OCI-LY1 (cell line): ENCODE results near the gene TRABD2B.

Source experiments
- H2AFZ ChIP-seq: fragments of 200-600 bp; sonication (generic), shearing (Covaris generic); 2 replicates; pipeline ENCODE4 v1.6.0; 2014; ENCODE audit warnings: antibody characterized with exemption, mild to moderate bottlenecking, low read length
- H3F3A ChIP-seq: fragments of 200-600 bp; sonication (generic), shearing (Covaris generic); 2 replicates; pipeline ENCODE4 v1.6.0; 2014; ENCODE audit warnings: mild to moderate bottlenecking, antibody characterized with exemption, low read length, moderate library complexity; ENCODE audit not compliant: insufficient read depth
- H3K27ac ChIP-seq: fragments of 200-600 bp; sonication (generic); 2 replicates; pipeline ENCODE4 v1.5.1; 2014; ENCODE audit warnings: low read length, mixed run types, mild to moderate bottlenecking, low read depth; ENCODE audit not compliant: poor library complexity, severe bottlenecking
- H3K27me3 ChIP-seq: fragments of 200-600 bp; sonication (generic); 2 replicates; pipeline ENCODE4 v1.6.0; 2014; ENCODE audit warnings: antibody characterized with exemption, mild to moderate bottlenecking, low read length, moderate library complexity; ENCODE audit not compliant: insufficient read depth
- H3K36me3 ChIP-seq: fragments of 200-600 bp; sonication (generic); 2 replicates; pipeline ENCODE4 v1.6.1; 2014; ENCODE audit warnings: mild to moderate bottlenecking, antibody characterized with exemption, low read length, moderate library complexity, mixed read lengths; ENCODE audit not compliant: insufficient read depth
- H3K4me1 ChIP-seq: fragments of 200-600 bp; sonication (generic); 2 replicates; pipeline ENCODE4 v1.5.1; 2014; ENCODE audit warnings: mild to moderate bottlenecking, low read length, moderate library complexity; ENCODE audit not compliant: insufficient read depth, severe bottlenecking
- H3K4me2 ChIP-seq: fragments of 200-600 bp; sonication (generic), shearing (Covaris generic); 2 replicates; pipeline ENCODE4 v1.6.1; 2014; ENCODE audit warnings: low read length
- H3K4me3 ChIP-seq: fragments of 200-600 bp; sonication (generic); 2 replicates; pipeline ENCODE4 v1.5.1; 2014; ENCODE audit warnings: low read length, low read depth, mild to moderate bottlenecking, mixed read lengths; ENCODE audit not compliant: poor library complexity, severe bottlenecking
- H3K79me2 ChIP-seq: fragments of 200-600 bp; shearing (Covaris generic); 2 replicates; pipeline ENCODE4 v1.6.1; 2016; ENCODE audit warnings: mixed run types, low read length, mixed read lengths; ENCODE audit not compliant: insufficient read depth
- H3K9ac ChIP-seq: fragments of 200-600 bp; sonication (generic), shearing (Covaris generic); 2 replicates; pipeline ENCODE4 v1.6.1; 2014; ENCODE audit warnings: mild to moderate bottlenecking, low read length, mixed read lengths
- H3K9me2 ChIP-seq: fragments of 200-600 bp; sonication (generic), shearing (Covaris generic); 2 replicates; pipeline ENCODE4 v1.6.1; 2014; ENCODE audit warnings: low read depth, mild to moderate bottlenecking, low read length, mixed read lengths
- H3K9me3 ChIP-seq: fragments of 200-600 bp; shearing (Covaris generic); 2 replicates; pipeline ENCODE4 v1.6.1; 2014; ENCODE audit warnings: low read length, mixed read lengths
- H4K20me1 ChIP-seq: fragments of 200-600 bp; sonication (generic), shearing (Covaris generic); 2 replicates; pipeline ENCODE4 v1.6.0; 2016; ENCODE audit warnings: mild to moderate bottlenecking, low read length; ENCODE audit not compliant: insufficient read depth
- CTCF ChIP-seq: fragments of 200-600 bp; sonication (generic), shearing (Covaris generic); IDR thresholded peaks from 2 replicates; pipeline ENCODE4 v1.5.1; 2017; ENCODE audit warnings: mild to moderate bottlenecking, antibody characterized with exemption, low read length, moderate library complexity, mixed read lengths
- EZH2 ChIP-seq: fragments of 200-600 bp; sonication (generic), shearing (Covaris generic); IDR thresholded peaks from 2 replicates; pipeline ENCODE4 v1.8.0; 2017; ENCODE audit warnings: borderline replicate concordance, mixed run types, mild to moderate bottlenecking, antibody characterized with exemption, low read length, moderate library complexity, mixed read lengths

The TRABD2B gene

GRCh38 chr1:47785561-47786271 is 211.5 kb downstream of the TRABD2B start:
- Histone ChIP-seq H3K4me1 (no peaks in the 10 kb centered on the region), H3K9me2 (no peaks in the 10 kb centered on the region), H3K79me2 (no peaks in the 10 kb centered on the region), H3F3A (no peaks in the 10 kb centered on the region), H3K27me3 (no peaks in the 10 kb centered on the region), H3K27ac (no peak overlapping the region), H4K20me1 (no peaks in the 10 kb centered on the region), H3K4me2 (no peak overlapping the region), H2AFZ (no peak overlapping the region), H3K36me3 (no peaks in the 10 kb centered on the region), H3K4me3 (no peak overlapping the region), H3K9ac (no peak overlapping the region), H3K9me3 (no peaks in the 10 kb centered on the region)
- TF ChIP-seq CTCF (no peak), EZH2 (no peak)

GRCh38 chr1:47785118-47785517 is 212.1 kb downstream of the TRABD2B start:
- H3F3A ChIP-seq = no peaks in the 10 kb centered on the region
- no peaks in the 10 kb centered on the region for H3K9me3 ChIP-seq
- no peaks in the 10 kb centered on the region for H3K4me1 ChIP-seq
- no peaks in the 10 kb centered on the region for H3K79me2 ChIP-seq
- H4K20me1 ChIP-seq = no peaks in the 10 kb centered on the region
- no peak overlapping the region for H3K9ac ChIP-seq
- H3K4me2 ChIP-seq = no peak overlapping the region
- no peak overlapping the region for H2AFZ ChIP-seq
- no peak overlapping the region for H3K27ac ChIP-seq
- no peaks in the 10 kb centered on the region for H3K27me3 ChIP-seq
- H3K36me3 ChIP-seq = no peaks in the 10 kb centered on the region
- TF ChIP-seq CTCF (no peak), EZH2 (no peak)
- no peaks in the 10 kb centered on the region for H3K9me2 ChIP-seq
- no peak overlapping the region for H3K4me3 ChIP-seq

- H3F3A ChIP-seq = no peaks in the 10 kb centered on the region
- no peak overlapping the region for H3K4me3 ChIP-seq
- H3K9me3 ChIP-seq = no peaks in the 10 kb centered on the region
- no peaks in the 10 kb centered on the region for H4K20me1 ChIP-seq
- H3K79me2 ChIP-seq = no peaks in the 10 kb centered on the region
- H2AFZ ChIP-seq = no peak overlapping the region
- TF ChIP-seq CTCF (no peak), EZH2 (no peak)
- H3K4me2 ChIP-seq = no peak overlapping the region
- no peak overlapping the region for H3K27ac ChIP-seq
- no peaks in the 10 kb centered on the region for H3K36me3 ChIP-seq
- no peaks in the 10 kb centered on the region for H3K4me1 ChIP-seq
- H3K27me3 ChIP-seq = no peaks in the 10 kb centered on the region
- no peak overlapping the region for H3K9ac ChIP-seq
- no peaks in the 10 kb centered on the region for H3K9me2 ChIP-seq
Observed at GRCh38 chr1:47784497-47784822, 212.7 kb downstream of the TRABD2B start.
